HepG2 (cell line): ENCODE measurements around the gene RAPH1. TPM values are rescaled to one million over a fixed set of nuclear protein-coding genes. Genes with fewer than 3 reads are reported as not detected.

Experiments used
- ATAC-seq: fragments of 200-7000 bp; cut with Tn5 transposase; 3 replicates; pipeline ENCODE4 v1.9.1; 2020; ENCODE audit warnings: mild to moderate bottlenecking, moderate library complexity
- BruUV-seq: library from RNA; stranded (reverse); fragments of 400-500 nt; replicated peaks from 2 replicates; lab custom pipeline; 2021; lab: Mats Ljungman, UMichigan
- CTCF ChIA-PET: fragments of 300-600 bp; formaldehyde crosslinking; extraction: SDS; loops from one replicate; lab custom pipeline; 2021; ENCODE audit warnings: low total read pairs, inconsistent platforms, low intra/inter-chr PET ratio; lab: Yijun Ruan, JAX
- POLR2A ChIA-PET: fragments of 350-600 bp; sonication (Branson Sonifier 250); formaldehyde crosslinking; loops from one replicate; lab custom pipeline; 2020; ENCODE audit warnings: antibody characterized with exemption, inconsistent platforms; lab: Yijun Ruan, JAX
- DNase-seq: peaks from one replicate; pipeline ENCODE4 v3.0.0-alpha.2; 2015; ENCODE audit warnings: low spot score
- FAIRE-seq: peaks from 3 replicates; lab custom pipeline; 2011; peaks lifted over from hg19 to GRCh38; lab: Jason Lieb, UNC
- H2AFZ ChIP-seq: one replicate; pipeline ENCODE4 v1.6.1; 2011; ENCODE audit warnings: low read length, inconsistent platforms
- H3K27ac ChIP-seq: fragments of 300-600 bp; 3 replicates; pipeline ENCODE4 v1.8.0; 2011; ENCODE audit warnings: mixed run types, mild to moderate bottlenecking, mixed read lengths, low read length, inconsistent platforms; ENCODE audit not compliant: insufficient read depth; ENCODE audit errors: extremely low read length
- H3K27me3 ChIP-seq, 2 experiments: fragments of 200-600 bp in 1 of 2; 2 replicates in 1 of 2; 3 replicates in 1 of 2; pipeline versions ENCODE4 v1.6.0 to v1.8.0; 2011; ENCODE audit warnings: low read length in 2 of 2, mild to moderate bottlenecking in 2 of 2, moderate library complexity in 2 of 2, inconsistent platforms in 1 of 2; ENCODE audit not compliant: insufficient read depth in 2 of 2, control insufficient read depth in 1 of 2
- H3K36me3 ChIP-seq, 2 experiments: fragments of 200-600 bp in 1 of 2; replicated peaks in 1 of 2; 2 replicates in 1 of 2; 3 replicates in 1 of 2; pipeline versions ENCODE4 v1.5.1 to v1.8.0; 2011; ENCODE audit warnings: low read length in 2 of 2, inconsistent platforms in 1 of 2; ENCODE audit not compliant: insufficient read depth in 2 of 2, control insufficient read depth in 1 of 2
- H3K4me1 ChIP-seq: 2 replicates; pipeline ENCODE4 v1.5.1; 2012; ENCODE audit warnings: low read length, inconsistent platforms; ENCODE audit not compliant: insufficient read depth
- H3K4me2 ChIP-seq: 2 replicates; pipeline ENCODE4 v1.6.0; 2011; ENCODE audit warnings: low read depth, low read length, inconsistent platforms
- H3K4me3 ChIP-seq, 3 experiments: fragments of 200-600 bp in 1 of 3; sonication (generic), shearing (Covaris generic) in 1 of 3; replicated peaks in 1 of 3; 2 replicates each; pipeline ENCODE4 v1.5.1; 2011 to 2016; ENCODE audit warnings: low read length in 3 of 3, inconsistent platforms in 2 of 3, low read depth in 2 of 3, mild to moderate bottlenecking in 2 of 3, control low read depth in 1 of 3, mixed read lengths in 1 of 3; ENCODE audit not compliant: insufficient read depth in 1 of 3
- H3K79me2 ChIP-seq: one replicate; pipeline ENCODE4 v1.6.1; 2011; ENCODE audit warnings: low read length, inconsistent platforms; ENCODE audit not compliant: insufficient read depth
- H3K9ac ChIP-seq: 2 replicates; pipeline ENCODE4 v1.6.0; 2011; ENCODE audit warnings: mild to moderate bottlenecking, low read depth, low read length, inconsistent platforms; ENCODE audit not compliant: insufficient read depth
- H3K9me3 ChIP-seq: 2 replicates; pipeline ENCODE4 v1.5.1; 2012; ENCODE audit warnings: mild to moderate bottlenecking, low read length
- H4K20me1 ChIP-seq: 2 replicates; pipeline ENCODE4 v1.6.0; 2011; ENCODE audit warnings: inconsistent platforms, mild to moderate bottlenecking, low read length, moderate library complexity; ENCODE audit not compliant: insufficient read depth
- CBX5 ChIP-seq: sonication (generic); formaldehyde crosslinking; IDR thresholded peaks from 2 replicates; pipeline ENCODE4 v1.4.0; 2020; ENCODE audit warnings: missing genetic modification reagents, borderline replicate concordance
- CENPT ChIP-seq: sonication (generic); formaldehyde crosslinking; IDR thresholded peaks from 2 replicates; pipeline ENCODE4 v1.8.0; 2022; ENCODE audit warnings: low read depth, mild to moderate bottlenecking, moderate library complexity, missing genetic modification reagents
- RBM22 ChIP-seq: fragments of 200-400 bp; formaldehyde crosslinking; optimal IDR thresholded peaks from 2 replicates; pipeline ENCODE3; 2017; ENCODE audit warnings: mild to moderate bottlenecking, low read length, moderate library complexity
- ZNF670 ChIP-seq: sonication (generic); formaldehyde crosslinking; IDR thresholded peaks from 2 replicates; pipeline ENCODE4 v1.8.0; 2022; ENCODE audit warnings: mild to moderate bottlenecking, missing genetic modification reagents, borderline replicate concordance
- WGBS: methylation state at CpG from one replicate; pipeline ENCODE4 v1.1.6; 2017; ENCODE audit warnings: low lambda C conversion rate; 5-methylcytosine and 5-hydroxymethylcytosine counted together
- in situ Hi-C: cut with HindIII; loops from 2 replicates; pipeline ENCODE4 v1.10.0; 2017; ENCODE audit warnings: low pct_unique_long_range_greater_than_20kb; ENCODE audit not compliant: extremely low pct_ligation_motif_present
- intact Hi-C: fragments of 100-400 bp; cut with micrococcal nuclease; formaldehyde crosslinking; loops from one replicate; pipeline ENCODE4 v1.10.0; 2022; ENCODE audit not compliant: unreplicated experiment
- polyA plus RNA-seq, 8 experiments: library from polyadenylated mRNA; depleted of rRNA in 3 of 8; stranded (reverse) in 7 of 8; unstranded in 1 of 8; fragments of >200 nt; fragmentation: Illumina TruSeq in 4 of 8; extraction: Trizol in 4 of 8; gene quantifications; 2 replicates each; pipeline versions ENCODE4 v1.2.1 to v1.2.3, GENCODE V29; 2011 to 2016; ENCODE audit warnings: low read depth in 4 of 8, missing spikeins in 1 of 8, mixed read lengths in 1 of 8; ENCODE audit not compliant: insufficient read depth in 1 of 8
- total RNA-seq, 5 experiments: library from RNA; depleted of rRNA; stranded (reverse); fragments of >200 nt; fragmentation: Illumina TruSeq; extraction: Trizol; gene quantifications; 2 replicates each; pipeline ENCODE4 v1.2.3, GENCODE V29; 2016; ENCODE audit warnings: low read depth in 1 of 5
- TF ChIP-seq, protein P1 (sequence below): sonication (generic); formaldehyde crosslinking; IDR thresholded peaks from 2 replicates; pipeline ENCODE4 v1.4.0; 2020; ENCODE audit warnings: missing genetic modification reagents
- TF ChIP-seq, protein P2 (sequence below): sonication (generic); formaldehyde crosslinking; IDR thresholded peaks from 2 replicates; pipeline ENCODE4 v1.8.0; 2022; ENCODE audit warnings: low read depth, missing genetic modification reagents
- TF ChIP-seq, protein P3 (sequence below): sonication (generic); formaldehyde crosslinking; IDR thresholded peaks from 2 replicates; pipeline ENCODE4 v1.9.0; 2021; ENCODE audit warnings: missing genetic modification reagents, mild to moderate bottlenecking, borderline replicate concordance
- TF ChIP-seq, protein P4 (sequence below): sonication (generic); formaldehyde crosslinking; IDR thresholded peaks from 2 replicates; pipeline ENCODE4 v1.5.1; 2020; ENCODE audit warnings: mild to moderate bottlenecking, missing genetic modification reagents, borderline replicate concordance
- TF ChIP-seq, protein P5 (sequence below): sonication (generic); formaldehyde crosslinking; IDR thresholded peaks from 2 replicates; pipeline ENCODE4 v1.4.0; 2020; ENCODE audit warnings: missing genetic modification reagents

The RAPH1 gene
- total and polyA plus RNA-seq, 2 of the 13 experiments (the other 11 are each of a cell fraction or from before 2014, with no cell fraction given): 5.3 to 6.7 TPM

DNA sequence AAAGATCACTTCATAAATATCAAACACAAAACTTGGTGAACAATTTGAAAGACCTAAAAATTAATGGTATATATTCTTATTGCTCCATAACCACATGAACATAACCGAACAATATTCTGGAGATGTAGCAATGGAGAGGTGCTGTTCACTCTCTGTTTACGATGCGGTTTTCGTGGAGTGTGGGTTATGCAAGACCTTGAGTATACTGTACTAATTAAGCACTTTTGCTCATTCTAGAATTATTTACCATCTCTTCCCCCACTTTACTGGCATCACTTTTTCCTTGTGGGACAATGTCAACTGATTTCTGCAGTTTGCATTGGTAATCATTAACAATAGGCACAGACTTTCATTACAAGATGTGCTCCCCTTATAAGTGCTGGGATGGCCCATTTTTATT is 97.6 kb downstream of the RAPH1 start (continued):
- TF ChIP-seq, protein P1, sequence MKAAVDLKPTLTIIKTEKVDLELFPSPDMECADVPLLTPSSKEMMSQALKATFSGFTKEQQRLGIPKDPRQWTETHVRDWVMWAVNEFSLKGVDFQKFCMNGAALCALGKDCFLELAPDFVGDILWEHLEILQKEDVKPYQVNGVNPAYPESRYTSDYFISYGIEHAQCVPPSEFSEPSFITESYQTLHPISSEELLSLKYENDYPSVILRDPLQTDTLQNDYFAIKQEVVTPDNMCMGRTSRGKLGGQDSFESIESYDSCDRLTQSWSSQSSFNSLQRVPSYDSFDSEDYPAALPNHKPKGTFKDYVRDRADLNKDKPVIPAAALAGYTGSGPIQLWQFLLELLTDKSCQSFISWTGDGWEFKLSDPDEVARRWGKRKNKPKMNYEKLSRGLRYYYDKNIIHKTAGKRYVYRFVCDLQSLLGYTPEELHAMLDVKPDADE: no peak
- TF ChIP-seq, protein P2, sequence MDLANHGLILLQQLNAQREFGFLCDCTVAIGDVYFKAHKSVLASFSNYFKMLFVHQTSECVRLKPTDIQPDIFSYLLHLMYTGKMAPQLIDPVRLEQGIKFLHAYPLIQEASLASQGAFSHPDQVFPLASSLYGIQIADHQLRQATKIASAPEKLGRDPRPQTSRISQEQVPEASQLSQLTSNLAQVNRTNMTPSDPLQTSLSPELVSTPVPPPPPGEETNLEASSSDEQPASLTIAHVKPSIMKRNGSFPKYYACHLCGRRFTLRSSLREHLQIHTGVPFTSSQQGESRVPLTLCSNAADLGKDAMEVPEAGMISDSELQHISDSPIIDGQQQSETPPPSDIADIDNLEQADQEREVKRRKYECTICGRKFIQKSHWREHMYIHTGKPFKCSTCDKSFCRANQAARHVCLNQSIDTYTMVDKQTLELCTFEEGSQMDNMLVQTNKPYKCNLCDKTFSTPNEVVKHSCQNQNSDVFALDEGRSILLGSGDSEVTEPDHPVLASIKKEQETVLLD: no peak
- no peak for TF ChIP-seq CENPT

DNA sequence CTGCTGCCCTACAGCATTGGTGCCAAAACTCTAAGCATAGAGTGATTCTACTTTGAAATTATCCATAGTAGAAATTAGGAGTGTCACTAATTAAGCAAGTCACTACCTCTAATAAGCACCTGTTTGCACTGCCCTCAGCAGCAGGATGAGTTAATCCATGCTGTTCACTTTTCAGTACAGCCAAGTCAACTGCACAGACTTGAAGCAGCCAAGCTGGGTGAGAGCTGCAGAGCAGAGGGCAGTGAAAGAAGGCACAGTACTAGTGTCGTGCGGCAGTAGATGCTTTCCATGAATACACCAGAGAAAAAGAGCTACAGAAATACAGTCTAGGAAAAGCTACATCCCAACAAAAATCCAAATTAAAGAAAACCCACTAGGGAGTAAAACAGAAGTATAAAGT is 98.6 kb downstream of the RAPH1 start:
- Histone ChIP-seq H3K4me2 (no peak overlapping the region), H3K4me1 (peaks cover 6% of the 10 kb centered on the region; the same call in 1 of the 2 replicates), H3K27ac (no peak overlapping the region), H3K79me2 (no peaks in the 10 kb centered on the region), H2AFZ (no peak overlapping the region), H3K9ac (no peak overlapping the region), H3K9me3 (no peaks in the 10 kb centered on the region), H3K27me3 (no peaks in the 10 kb centered on the region), H3K4me3 (no peak overlapping the region), H3K36me3 (peaks cover 12 to 35% of the 10 kb centered on the region in 2 experiments), H4K20me1 (no peaks in the 10 kb centered on the region)
- no peak for DNase-seq
- POLR2A ChIA-PET: no interaction called here
- no peak for ATAC-seq
- TSS peak; percentile 11 for BruUV-seq
- FAIRE-seq: no peak
- CTCF ChIA-PET: no interaction called here
- intact Hi-C loops: no loop called here
- 100% methylated on average over 2 of the region's 2 CpGs for WGBS
- in situ Hi-C loops: no loop called here
- TF ChIP-seq, protein P3, sequence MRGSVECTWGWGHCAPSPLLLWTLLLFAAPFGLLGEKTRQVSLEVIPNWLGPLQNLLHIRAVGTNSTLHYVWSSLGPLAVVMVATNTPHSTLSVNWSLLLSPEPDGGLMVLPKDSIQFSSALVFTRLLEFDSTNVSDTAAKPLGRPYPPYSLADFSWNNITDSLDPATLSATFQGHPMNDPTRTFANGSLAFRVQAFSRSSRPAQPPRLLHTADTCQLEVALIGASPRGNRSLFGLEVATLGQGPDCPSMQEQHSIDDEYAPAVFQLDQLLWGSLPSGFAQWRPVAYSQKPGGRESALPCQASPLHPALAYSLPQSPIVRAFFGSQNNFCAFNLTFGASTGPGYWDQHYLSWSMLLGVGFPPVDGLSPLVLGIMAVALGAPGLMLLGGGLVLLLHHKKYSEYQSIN (CRISPR knock-in tag): no peak
- TF ChIP-seq, protein P4, sequence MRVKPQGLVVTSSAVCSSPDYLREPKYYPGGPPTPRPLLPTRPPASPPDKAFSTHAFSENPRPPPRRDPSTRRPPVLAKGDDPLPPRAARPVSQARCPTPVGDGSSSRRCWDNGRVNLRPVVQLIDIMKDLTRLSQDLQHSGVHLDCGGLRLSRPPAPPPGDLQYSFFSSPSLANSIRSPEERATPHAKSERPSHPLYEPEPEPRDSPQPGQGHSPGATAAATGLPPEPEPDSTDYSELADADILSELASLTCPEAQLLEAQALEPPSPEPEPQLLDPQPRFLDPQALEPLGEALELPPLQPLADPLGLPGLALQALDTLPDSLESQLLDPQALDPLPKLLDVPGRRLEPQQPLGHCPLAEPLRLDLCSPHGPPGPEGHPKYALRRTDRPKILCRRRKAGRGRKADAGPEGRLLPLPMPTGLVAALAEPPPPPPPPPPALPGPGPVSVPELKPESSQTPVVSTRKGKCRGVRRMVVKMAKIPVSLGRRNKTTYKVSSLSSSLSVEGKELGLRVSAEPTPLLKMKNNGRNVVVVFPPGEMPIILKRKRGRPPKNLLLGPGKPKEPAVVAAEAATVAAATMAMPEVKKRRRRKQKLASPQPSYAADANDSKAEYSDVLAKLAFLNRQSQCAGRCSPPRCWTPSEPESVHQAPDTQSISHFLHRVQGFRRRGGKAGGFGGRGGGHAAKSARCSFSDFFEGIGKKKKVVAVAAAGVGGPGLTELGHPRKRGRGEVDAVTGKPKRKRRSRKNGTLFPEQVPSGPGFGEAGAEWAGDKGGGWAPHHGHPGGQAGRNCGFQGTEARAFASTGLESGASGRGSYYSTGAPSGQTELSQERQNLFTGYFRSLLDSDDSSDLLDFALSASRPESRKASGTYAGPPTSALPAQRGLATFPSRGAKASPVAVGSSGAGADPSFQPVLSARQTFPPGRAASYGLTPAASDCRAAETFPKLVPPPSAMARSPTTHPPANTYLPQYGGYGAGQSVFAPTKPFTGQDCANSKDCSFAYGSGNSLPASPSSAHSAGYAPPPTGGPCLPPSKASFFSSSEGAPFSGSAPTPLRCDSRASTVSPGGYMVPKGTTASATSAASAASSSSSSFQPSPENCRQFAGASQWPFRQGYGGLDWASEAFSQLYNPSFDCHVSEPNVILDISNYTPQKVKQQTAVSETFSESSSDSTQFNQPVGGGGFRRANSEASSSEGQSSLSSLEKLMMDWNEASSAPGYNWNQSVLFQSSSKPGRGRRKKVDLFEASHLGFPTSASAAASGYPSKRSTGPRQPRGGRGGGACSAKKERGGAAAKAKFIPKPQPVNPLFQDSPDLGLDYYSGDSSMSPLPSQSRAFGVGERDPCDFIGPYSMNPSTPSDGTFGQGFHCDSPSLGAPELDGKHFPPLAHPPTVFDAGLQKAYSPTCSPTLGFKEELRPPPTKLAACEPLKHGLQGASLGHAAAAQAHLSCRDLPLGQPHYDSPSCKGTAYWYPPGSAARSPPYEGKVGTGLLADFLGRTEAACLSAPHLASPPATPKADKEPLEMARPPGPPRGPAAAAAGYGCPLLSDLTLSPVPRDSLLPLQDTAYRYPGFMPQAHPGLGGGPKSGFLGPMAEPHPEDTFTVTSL (CRISPR knock-in tag): no peak
- no peak for TF ChIP-seq CBX5 (CRISPR knock-in tag)
- no peak for TF ChIP-seq ZNF670
- TF ChIP-seq RBM22: peak; percentile 19
- TF ChIP-seq, protein P5, sequence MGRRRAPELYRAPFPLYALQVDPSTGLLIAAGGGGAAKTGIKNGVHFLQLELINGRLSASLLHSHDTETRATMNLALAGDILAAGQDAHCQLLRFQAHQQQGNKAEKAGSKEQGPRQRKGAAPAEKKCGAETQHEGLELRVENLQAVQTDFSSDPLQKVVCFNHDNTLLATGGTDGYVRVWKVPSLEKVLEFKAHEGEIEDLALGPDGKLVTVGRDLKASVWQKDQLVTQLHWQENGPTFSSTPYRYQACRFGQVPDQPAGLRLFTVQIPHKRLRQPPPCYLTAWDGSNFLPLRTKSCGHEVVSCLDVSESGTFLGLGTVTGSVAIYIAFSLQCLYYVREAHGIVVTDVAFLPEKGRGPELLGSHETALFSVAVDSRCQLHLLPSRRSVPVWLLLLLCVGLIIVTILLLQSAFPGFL: no peak
